Activated T-cell treated with anti-CD3 and anti-CD28 coated beads, Interleukin-2, amount 50 U/mL, for 72 hours (primary cell): ENCODE results near the gene TIMM13. TPM values are rescaled to one million over a fixed set of nuclear protein-coding genes. Genes with fewer than 3 reads are reported as not detected.

Experiments
- ATAC-seq, 2 donors: fragments of 150-1000 bp; cut with Tn5 transposase; replicated peaks in 1 of 2; 2 replicates each; pipeline ENCODE4 v1.10.0; 2021; ENCODE audit warnings: moderate library complexity in 2 of 2, mild to moderate bottlenecking in 1 of 2
- DNase-seq, 2 donors: peaks; one replicate each; pipeline ENCODE4 v3.0.0; 2021 to 2022; ENCODE audit warnings: mixed read lengths in 1 of 2
- H3K27ac Mint-ChIP-seq: one replicate; pipeline ENCODE4 v1.8.0; 2022; ENCODE audit warnings: mild to moderate bottlenecking, moderate library complexity, mixed read lengths
- H3K27me3 Mint-ChIP-seq: one replicate; pipeline ENCODE4 v1.8.0; 2022; ENCODE audit warnings: low read depth, mixed read lengths
- H3K36me3 Mint-ChIP-seq, 2 donors: one replicate each; pipeline ENCODE4 v1.8.0; 2022; ENCODE audit warnings: mixed read lengths in 2 of 2, mild to moderate bottlenecking in 1 of 2; ENCODE audit not compliant: insufficient read depth in 2 of 2
- H3K4me1 Mint-ChIP-seq: one replicate; pipeline ENCODE4 v1.8.0; 2022; ENCODE audit warnings: low read depth, mixed read lengths
- H3K4me3 Mint-ChIP-seq, 2 donors: one replicate each; pipeline ENCODE4 v1.8.0; 2022; ENCODE audit warnings: mild to moderate bottlenecking in 2 of 2, mixed read lengths in 2 of 2, moderate library complexity in 2 of 2
- H3K9me3 Mint-ChIP-seq, 2 donors: one replicate each; pipeline ENCODE4 v1.8.0; 2022; ENCODE audit warnings: mixed read lengths in 2 of 2
- total RNA-seq, 2 donors: library from RNA; stranded (reverse); gene quantifications; one replicate each; pipeline ENCODE4 v1.2.3, GENCODE V29; 2022

Gene TIMM13
- total RNA-seq, 2 donors from 2014 or later = 51.4 to 54.0 TPM

DNA sequence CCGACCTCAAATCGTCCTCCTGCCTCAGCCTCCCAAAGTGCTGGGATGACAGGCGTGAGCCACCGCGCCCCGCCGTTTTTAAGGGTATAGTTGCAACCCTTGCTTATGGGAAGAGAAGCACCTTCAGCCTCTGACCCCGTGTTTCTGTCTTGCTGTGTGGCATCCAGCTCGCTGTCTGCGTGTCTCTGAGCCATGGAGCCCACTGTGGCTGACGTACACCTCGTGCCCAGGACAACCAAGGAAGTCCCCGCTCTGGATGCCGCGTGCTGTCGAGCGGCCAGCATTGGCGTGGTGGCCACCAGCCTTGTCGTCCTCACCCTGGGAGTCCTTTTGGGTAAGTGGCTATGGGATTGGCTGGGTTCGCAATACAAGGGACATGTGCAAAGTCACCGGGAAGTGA is 37.8 kb downstream of the TIMM13 start:
- H3K36me3 Mint-ChIP-seq = no peaks in the 10 kb centered on the region
- DNase-seq = no peak
- no peaks in the 10 kb centered on the region for H3K9me3 Mint-ChIP-seq
- ATAC-seq = no peak
- peaks cover 9% of the 10 kb centered on the region for H3K4me1 Mint-ChIP-seq
- H3K4me3 Mint-ChIP-seq = no peak overlapping the region
- no peak overlapping the region for H3K27ac Mint-ChIP-seq
- peaks cover 6% of the 10 kb centered on the region for H3K27me3 Mint-ChIP-seq

DNA sequence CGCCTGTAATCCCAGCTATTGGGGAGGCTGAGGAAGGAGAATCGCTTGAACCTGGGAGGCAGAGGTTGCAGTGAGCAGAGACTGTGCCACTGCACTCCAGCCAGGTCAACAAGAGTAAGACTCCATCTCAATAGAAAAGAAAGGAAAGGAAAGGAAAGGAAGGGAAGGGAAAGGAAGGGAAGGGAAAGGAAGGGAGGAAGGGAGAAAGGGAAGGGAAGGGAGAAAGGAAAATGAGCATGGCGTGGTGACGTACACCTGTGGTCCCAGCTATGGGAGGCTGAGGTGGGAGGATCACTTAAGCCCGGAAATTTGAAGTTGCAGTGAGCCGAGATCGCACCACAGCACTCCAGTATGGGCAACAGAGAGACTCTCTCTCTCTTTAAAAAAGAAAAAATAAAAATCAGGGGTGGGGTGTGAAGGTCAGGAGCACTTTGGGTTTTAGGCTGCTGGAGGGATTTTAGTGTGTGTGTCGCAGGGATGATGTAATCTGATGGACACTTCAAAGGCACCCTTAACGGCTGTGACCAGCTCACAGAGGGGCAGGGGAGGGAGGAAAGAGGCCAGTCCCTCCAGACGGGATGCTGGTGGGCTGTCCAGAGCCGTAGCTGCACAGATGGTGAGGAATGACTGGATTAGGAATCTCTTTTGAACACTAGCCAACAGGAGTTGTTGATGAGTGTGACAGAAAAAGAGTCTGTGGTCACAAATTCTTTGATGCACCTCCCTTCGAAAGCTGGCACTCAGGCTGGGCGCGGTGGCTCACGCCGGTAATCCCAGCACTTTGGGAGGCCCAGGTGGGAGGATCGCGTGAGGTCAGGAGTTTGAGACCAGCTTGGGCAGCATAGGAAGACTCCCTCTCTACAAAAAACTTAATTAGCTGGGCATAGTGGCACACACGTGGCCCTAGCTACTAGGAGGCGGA is 39.8 kb downstream of the TIMM13 start:
- DNase-seq (no peak), ATAC-seq (no peak)
- Mint-ChIP-seq H3K27me3 (peaks cover 6% of the 10 kb centered on the region), H3K9me3 (no peaks in the 10 kb centered on the region), H3K4me3 (no peak overlapping the region), H3K36me3 (no peaks in the 10 kb centered on the region), H3K27ac (no peak overlapping the region), H3K4me1 (peaks cover 9% of the 10 kb centered on the region)

DNA sequence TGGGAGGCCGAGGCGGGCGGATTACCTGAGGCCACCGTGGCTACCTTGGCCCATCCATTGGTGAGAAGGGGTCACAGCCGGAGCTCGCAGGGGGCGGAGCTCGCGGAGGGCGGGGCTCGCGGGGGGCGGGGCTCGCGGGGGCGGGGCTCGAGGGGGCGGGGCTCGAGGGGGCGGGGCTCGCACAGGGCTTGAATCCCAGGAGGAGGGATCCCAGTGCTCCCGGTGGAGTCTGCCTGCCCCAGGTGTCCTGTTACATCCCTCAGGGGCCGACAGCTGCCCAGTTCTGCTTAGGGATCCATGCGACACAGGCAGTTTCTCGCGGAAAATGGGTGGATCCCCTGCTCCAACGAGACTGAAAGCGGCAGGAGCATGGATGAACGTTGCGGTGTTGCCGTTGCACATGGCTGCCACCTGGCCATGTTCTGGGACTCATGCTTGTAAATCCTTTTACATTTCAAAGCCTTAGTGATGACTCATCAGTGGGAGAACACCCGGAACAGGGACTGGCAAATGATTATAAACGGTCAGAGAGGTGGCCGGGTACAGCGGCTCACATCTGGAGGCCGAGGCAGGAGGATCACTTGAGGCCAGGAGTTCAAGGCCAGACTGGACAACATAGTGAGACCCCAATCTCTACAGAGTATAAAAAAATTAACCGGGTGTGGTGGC is 42.2 kb downstream of the TIMM13 start:
- peaks cover 4% of the 10 kb centered on the region in 2 donors for H3K9me3 Mint-ChIP-seq

DNA sequence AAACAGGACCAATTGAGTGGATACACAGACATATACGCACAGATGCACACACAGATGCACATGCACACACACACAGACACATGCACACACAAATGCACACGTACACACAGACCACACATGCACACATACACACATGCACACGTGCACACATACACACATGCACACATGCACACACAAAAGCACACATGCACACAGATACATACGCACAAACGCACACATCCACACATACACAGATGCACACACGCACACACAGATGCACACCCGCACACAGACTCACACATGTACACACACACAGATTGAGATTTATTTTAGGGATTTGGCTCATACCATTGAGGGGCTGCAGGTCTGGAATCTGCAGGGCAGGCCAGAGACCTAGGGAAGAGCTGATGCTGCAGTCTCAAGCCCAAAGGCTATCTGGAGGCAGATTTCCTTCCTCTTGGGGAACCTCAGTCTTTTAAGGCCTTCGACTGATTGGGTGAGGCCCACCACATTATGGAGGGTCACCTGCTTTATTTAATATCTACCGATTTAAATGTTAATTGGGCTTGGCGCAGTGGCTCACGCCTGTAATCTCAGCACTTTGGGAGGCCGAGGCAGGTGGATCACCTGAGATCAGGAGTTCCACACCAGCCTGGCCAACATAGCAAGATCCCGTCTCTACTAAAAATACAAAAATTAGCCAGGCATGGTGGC is 44.7 kb downstream of the TIMM13 start:
- no peaks in the 10 kb centered on the region for H3K4me1 Mint-ChIP-seq
- ATAC-seq (no peak), DNase-seq (no peak)
- no peak overlapping the region for H3K4me3 Mint-ChIP-seq
- no peaks in the 10 kb centered on the region for H3K27me3 Mint-ChIP-seq
- no peak overlapping the region for H3K27ac Mint-ChIP-seq
- H3K36me3 Mint-ChIP-seq = peaks cover 13 to 16% of the 10 kb centered on the region in 2 donors
- peaks cover 8 to 14% of the 10 kb centered on the region in 2 donors for H3K9me3 Mint-ChIP-seq

More for the DNA sequence above, 42.2 kb downstream of the TIMM13 start:
- no peaks in the 10 kb centered on the region for H3K4me1 Mint-ChIP-seq
- H3K27me3 Mint-ChIP-seq = no peaks in the 10 kb centered on the region
- H3K4me3 Mint-ChIP-seq = no peak overlapping the region
- H3K36me3 Mint-ChIP-seq = peaks cover 4 to 5% of the 10 kb centered on the region in 2 donors
- no peak for ATAC-seq
- DNase-seq = no peak
- H3K27ac Mint-ChIP-seq = no peak overlapping the region

DNA sequence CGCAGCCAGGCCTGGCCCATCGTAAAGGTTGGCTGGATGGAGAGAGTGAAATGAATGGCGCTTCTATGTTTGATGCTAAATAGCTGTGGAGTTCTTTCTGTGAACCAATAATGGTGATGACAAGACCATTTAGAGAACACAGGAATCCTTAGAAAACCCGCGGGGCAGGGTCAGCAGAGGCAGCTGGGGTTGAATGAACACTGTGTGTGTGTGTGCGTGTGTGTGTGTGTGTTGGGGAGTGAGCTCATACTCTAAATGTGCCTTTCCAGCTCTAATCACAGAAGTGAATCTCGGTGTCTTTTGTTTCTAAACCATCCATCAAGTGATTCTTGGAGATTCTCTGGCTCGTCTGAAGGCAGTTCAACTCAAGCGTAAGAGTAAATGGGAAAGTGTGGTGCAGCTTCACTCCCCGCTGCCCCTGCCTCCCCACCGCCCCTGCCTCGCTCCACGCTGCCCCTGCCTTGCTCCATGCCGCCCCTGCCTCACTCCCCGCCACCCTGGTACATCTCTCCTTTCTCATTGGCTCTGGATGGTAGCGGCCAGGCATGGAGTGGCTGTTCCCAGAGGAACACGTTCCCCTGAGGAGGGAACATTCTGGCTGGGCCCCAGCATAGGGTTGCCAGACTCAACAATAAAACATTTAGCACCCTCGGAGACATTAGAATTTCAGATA is 46.1 kb downstream of the TIMM13 start:
- Mint-ChIP-seq H3K36me3 (peaks cover 15 to 18% of the 10 kb centered on the region in 2 donors), H3K27ac (no peak overlapping the region), H3K9me3 (peaks cover 10 to 16% of the 10 kb centered on the region in 2 donors), H3K27me3 (no peaks in the 10 kb centered on the region), H3K4me1 (no peaks in the 10 kb centered on the region), H3K4me3 (no peak overlapping the region)
- DNase-seq (no peak), ATAC-seq (no peak)

DNA sequence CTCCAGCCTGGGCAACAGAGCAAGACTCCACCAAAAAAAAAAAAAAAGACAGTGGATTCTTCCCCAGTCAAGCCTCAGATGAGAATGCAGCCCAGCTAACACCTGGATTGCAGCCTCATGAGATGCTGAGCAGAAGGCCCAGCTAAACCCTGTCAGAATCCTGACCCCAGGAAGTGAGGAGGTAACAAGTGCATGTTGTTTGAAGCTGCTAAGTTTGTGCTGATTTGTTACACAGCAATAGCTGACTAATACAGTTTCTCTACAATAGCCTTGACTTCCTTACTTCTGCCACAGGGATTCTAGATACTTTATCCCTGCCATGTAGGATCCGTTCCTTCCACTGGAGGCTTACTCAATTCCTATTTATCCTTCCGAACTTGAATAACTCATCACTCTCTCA is 46.8 kb downstream of the TIMM13 start:
- no peaks in the 10 kb centered on the region for H3K4me1 Mint-ChIP-seq
- H3K4me3 Mint-ChIP-seq = no peak overlapping the region
- no peaks in the 10 kb centered on the region for H3K27me3 Mint-ChIP-seq
- ATAC-seq = no peak
- DNase-seq = no peak
- peaks cover 10 to 16% of the 10 kb centered on the region in 2 donors for H3K9me3 Mint-ChIP-seq
- H3K27ac Mint-ChIP-seq = no peak overlapping the region
- peaks cover 15 to 18% of the 10 kb centered on the region in 2 donors for H3K36me3 Mint-ChIP-seq

DNA sequence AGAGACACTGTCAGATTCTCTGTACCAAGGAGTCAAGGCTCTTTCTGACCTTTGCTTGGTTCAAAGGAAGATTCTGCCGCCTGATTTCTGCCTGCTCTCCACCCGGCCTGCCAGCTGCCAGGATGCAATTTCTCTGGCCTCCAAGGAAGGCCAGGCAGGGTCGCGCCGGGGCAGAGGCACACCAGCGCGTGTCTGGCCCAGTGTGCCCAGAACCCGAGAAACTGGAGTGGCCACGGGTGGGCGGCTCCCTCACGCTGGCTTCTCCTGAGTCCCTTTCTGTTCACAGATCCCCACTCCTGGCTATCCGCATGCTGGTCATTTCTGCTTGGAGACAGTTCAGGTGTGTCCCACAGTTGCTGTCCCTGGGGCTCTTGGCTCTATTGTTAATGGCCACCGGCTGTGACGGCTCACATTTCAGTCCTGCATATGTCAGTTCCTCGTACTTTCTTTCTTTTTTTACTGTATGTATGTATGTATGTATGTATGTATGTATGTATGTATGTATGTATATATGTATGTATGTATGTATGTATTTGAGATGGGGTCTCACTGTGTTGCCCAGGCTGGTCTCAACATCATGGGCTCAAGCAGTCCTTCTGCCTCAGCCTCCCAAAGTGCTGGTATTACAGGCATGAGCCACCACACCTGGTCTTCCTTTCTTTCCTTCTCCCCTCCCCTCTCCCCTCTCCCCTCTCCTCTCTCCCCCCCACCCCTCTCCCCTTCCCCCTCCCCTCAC is 50.4 kb downstream of the TIMM13 start:
- ATAC-seq = no peak
- Mint-ChIP-seq H3K27ac (no peak overlapping the region), H3K9me3 (peaks cover 10 to 16% of the 10 kb centered on the region in 2 donors), H3K4me1 (no peaks in the 10 kb centered on the region), H3K36me3 (peaks cover 15 to 18% of the 10 kb centered on the region in 2 donors), H3K27me3 (no peaks in the 10 kb centered on the region), H3K4me3 (no peak overlapping the region)
- no peak for DNase-seq

Other genes with a start within 250 kb of the TIMM13 start
- 10 to 100 TPM; 67.4 to 92.7 TPM for gene PLEKHJ1, start 191.3 kb downstream of the TIMM13 start, total RNA-seq
- 100 to 1,000 TPM; 146 to 147 TPM for gene SF3A2, start 190.8 kb downstream of the TIMM13 start, total RNA-seq
- 1 to 10 TPM; 4.6 to 10.0 TPM for gene AMH, start 178.3 kb downstream of the TIMM13 start, total RNA-seq
- gene JSRP1, start 171.2 kb downstream of the TIMM13 start, total RNA-seq = 1 to 10 TPM in 1 of 2 donors, under 1 TPM in 1; 0.72 to 1.6 TPM
- under 1 TPM in 1 of 2 donors, not detected in 1; 0.09 TPM for gene PEAK3, start 145.4 kb downstream of the TIMM13 start, total RNA-seq
- not detected for gene LINGO3, start 119.4 kb downstream of the TIMM13 start, total RNA-seq
- 10 to 100 TPM; 74.7 to 84.5 TPM for gene LSM7, start 99.0 kb downstream of the TIMM13 start, total RNA-seq
- 10 to 100 TPM; 52.0 to 55.3 TPM for gene SPPL2B, start 98.9 kb downstream of the TIMM13 start, total RNA-seq
- gene TMPRSS9, start 67.3 kb downstream of the TIMM13 start, total RNA-seq = under 1 TPM in 1 of 2 donors, not detected in 1; 0.19 TPM
- gene LMNB2, start 29.4 kb upstream of the TIMM13 start, total RNA-seq = 10 to 100 TPM; 72.2 to 76.8 TPM
- 10 to 100 TPM; 84.4 to 84.5 TPM for gene GADD45B, start 48.5 kb upstream of the TIMM13 start, total RNA-seq